ENCODE data around the gene BTNL9.

DNA sequence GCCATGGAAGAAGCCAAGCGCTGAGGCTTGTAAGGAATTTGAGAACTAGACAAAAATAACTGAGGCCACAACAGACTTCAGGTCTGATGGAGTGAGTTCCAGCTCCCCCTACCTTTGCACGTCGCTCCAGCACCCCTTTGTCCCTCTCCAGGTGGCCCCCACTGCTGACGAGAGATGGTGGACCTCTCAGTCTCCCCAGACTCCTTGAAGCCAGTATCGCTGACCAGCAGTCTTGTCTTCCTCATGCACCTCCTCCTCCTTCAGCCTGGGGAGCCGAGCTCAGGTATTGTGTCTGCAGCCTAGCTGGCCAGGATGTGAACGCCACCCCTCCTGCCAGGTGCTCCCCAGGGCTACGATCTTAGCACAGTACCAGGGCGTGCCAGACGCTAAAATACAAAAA lies 5.2 kb downstream of the BTNL9 start:
- TF ChIP-seq, protein P1, sequence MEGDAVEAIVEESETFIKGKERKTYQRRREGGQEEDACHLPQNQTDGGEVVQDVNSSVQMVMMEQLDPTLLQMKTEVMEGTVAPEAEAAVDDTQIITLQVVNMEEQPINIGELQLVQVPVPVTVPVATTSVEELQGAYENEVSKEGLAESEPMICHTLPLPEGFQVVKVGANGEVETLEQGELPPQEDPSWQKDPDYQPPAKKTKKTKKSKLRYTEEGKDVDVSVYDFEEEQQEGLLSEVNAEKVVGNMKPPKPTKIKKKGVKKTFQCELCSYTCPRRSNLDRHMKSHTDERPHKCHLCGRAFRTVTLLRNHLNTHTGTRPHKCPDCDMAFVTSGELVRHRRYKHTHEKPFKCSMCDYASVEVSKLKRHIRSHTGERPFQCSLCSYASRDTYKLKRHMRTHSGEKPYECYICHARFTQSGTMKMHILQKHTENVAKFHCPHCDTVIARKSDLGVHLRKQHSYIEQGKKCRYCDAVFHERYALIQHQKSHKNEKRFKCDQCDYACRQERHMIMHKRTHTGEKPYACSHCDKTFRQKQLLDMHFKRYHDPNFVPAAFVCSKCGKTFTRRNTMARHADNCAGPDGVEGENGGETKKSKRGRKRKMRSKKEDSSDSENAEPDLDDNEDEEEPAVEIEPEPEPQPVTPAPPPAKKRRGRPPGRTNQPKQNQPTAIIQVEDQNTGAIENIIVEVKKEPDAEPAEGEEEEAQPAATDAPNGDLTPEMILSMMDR (conservative IDR thresholded peaks at IDR 0.05; ENCODE audit: low read depth, low read length), result no peak
- no peak for TF ChIP-seq EZH2 (IDR thresholded peaks at IDR 0.05; ENCODE audit: borderline replicate concordance, low read depth, low read length, poor library complexity, severe bottlenecking)

Measured in A673 (cell line).